ENCODE data around the gene SLC16A8.

Gene SLC16A8

GRCh38 chr22:38110863-38111852 is 27.2 kb upstream of the SLC16A8 start:
- Histone ChIP-seq H3K4me3 (ENCODE audit: low read length) (no peak overlapping the region), H3K36me3 (ENCODE audit: insufficient read depth, low read depth, low read length) (no peaks in the 10 kb centered on the region), H3K9ac (ENCODE audit: low read depth, low read length) (no peak overlapping the region), H3K4me1 (ENCODE audit: insufficient read depth, low read length) (no peaks in the 10 kb centered on the region), H3K27ac (ENCODE audit: low read length) (no peak overlapping the region), H3K27me3 (ENCODE audit: insufficient read depth, low read length) (peaks cover 4% of the 10 kb centered on the region), H3K9me3 (ENCODE audit: insufficient read depth, low read depth, low read length) (no peaks in the 10 kb centered on the region)

DNA sequence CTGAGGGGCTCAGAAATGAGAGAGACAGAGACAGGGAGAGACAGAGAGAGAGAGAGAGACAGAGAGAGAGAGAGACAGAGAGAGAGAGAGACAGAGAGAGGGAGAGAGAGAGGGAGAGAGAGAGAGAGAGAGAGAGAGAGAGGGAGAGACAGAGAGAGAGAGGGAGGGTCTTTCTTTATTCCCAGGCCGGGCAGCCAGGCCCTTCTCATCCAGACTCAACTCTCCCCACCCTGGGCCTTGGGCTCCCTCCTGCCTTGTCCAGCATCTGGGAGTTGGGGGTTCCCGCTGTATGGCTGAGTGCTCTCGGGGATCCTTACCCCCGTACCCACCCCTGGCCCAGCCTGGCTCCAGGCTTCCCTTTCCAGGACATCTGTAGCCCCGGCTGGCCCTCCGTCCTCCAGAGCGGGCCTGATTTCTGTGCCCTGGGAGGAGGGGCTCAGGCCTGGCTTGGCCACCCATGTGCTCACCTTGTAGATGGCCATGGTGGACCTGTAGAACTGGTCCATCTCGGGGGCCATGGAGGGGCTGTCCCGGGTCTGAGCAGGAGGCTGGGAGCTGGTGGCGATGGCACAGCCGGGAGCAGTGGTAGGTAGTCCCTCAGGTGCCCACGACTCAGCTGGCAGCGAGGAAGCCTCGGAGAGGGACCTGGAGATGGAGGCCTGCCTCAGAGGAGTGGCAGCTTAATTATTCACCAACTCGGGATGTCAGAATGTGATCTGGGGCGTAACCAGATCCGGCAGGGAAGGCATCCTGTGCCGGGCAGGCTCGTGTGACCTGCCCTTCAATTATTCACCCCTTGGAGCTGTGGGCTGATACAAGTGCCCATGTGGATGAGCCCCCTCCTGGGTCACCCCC is 26.3 kb upstream of the SLC16A8 start, which contains the start of gene BAIAP2L2:
Gene BAIAP2L2, minus strand, starts transcription at position 677 of the 855 bp plus-strand sequence. Its CDS starts 159 bp downstream, at position 518.
- Histone ChIP-seq H3K4me3 (ENCODE audit: low read length) (no peak within 1 kb of the TSS), H3K4me1 (ENCODE audit: insufficient read depth, low read length) (no peaks in the 10 kb centered on the region), H3K27ac (ENCODE audit: low read length) (no peak within 1 kb of the TSS), H3K9ac (ENCODE audit: low read depth, low read length) (no peak within 1 kb of the TSS), H3K36me3 (ENCODE audit: insufficient read depth, low read depth, low read length) (no peaks in the 10 kb centered on the region), H3K27me3 (ENCODE audit: insufficient read depth, low read length) (peaks cover 4% of the 10 kb centered on the region), H3K9me3 (ENCODE audit: insufficient read depth, low read depth, low read length) (no peaks in the 10 kb centered on the region)

- H3K4me3 ChIP-seq (ENCODE audit: low read length), result no peak overlapping the region
- no peaks in the 10 kb centered on the region for H3K36me3 ChIP-seq (ENCODE audit: insufficient read depth, low read depth, low read length)
- no peak overlapping the region for H3K9ac ChIP-seq (ENCODE audit: low read depth, low read length)
- no peaks in the 10 kb centered on the region for H3K4me1 ChIP-seq (ENCODE audit: insufficient read depth, low read length)
- H3K27me3 ChIP-seq (ENCODE audit: insufficient read depth, low read length), result peaks cover 4% of the 10 kb centered on the region
- no peaks in the 10 kb centered on the region for H3K9me3 ChIP-seq (ENCODE audit: insufficient read depth, low read depth, low read length)
- no peak overlapping the region for H3K27ac ChIP-seq (ENCODE audit: low read length)
These were observed 25.5 kb upstream of the SLC16A8 start for GRCh38 chr22:38109371-38110001.

DNA sequence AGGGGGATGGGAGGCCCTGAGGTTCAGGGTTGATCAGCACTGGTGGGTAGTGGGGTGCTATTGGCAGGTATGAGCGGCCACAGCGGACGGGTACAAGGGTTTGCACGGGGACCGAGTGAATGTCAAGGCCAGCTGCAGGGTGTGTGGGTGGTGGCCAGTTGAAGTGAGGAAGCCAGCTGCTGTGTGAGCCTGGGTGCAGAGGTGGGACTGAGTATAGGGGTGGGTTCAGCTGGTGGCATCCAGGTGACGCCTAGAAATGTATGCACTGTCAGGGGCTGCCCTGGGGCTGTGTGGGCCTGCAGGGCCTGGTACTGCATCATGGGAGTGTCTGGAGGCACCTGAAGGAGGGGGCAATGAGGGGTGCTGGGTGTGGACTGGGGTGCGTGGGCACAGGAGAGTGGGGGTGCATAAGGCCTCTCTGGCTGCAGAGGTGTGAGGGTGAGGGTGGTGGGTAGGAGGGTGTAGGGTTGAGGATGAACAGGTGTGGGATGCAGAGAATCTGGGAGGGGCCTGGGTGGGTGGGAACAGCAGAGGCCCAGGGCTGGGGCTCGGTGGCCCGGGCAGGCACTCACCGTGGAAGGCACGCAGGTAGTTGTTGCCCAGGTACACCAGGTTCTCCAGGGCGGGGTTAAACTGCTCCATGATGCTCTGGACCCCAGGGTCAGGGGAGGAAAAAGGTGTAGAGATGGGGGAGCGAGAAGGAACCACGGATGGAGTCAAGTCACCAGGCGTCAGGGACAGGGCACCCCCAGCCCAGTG is 24.8 kb upstream of the SLC16A8 start:
- no peak overlapping the region for H3K27ac ChIP-seq (ENCODE audit: low read length)
- H3K27me3 ChIP-seq (ENCODE audit: insufficient read depth, low read length), result peaks cover 4% of the 10 kb centered on the region
- H3K4me1 ChIP-seq (ENCODE audit: insufficient read depth, low read length), result no peaks in the 10 kb centered on the region
- H3K4me3 ChIP-seq (ENCODE audit: low read length), result no peak overlapping the region
- no peaks in the 10 kb centered on the region for H3K9me3 ChIP-seq (ENCODE audit: insufficient read depth, low read depth, low read length)
- H3K36me3 ChIP-seq (ENCODE audit: insufficient read depth, low read depth, low read length), result no peaks in the 10 kb centered on the region
- no peak overlapping the region for H3K9ac ChIP-seq (ENCODE audit: low read depth, low read length)

DNA sequence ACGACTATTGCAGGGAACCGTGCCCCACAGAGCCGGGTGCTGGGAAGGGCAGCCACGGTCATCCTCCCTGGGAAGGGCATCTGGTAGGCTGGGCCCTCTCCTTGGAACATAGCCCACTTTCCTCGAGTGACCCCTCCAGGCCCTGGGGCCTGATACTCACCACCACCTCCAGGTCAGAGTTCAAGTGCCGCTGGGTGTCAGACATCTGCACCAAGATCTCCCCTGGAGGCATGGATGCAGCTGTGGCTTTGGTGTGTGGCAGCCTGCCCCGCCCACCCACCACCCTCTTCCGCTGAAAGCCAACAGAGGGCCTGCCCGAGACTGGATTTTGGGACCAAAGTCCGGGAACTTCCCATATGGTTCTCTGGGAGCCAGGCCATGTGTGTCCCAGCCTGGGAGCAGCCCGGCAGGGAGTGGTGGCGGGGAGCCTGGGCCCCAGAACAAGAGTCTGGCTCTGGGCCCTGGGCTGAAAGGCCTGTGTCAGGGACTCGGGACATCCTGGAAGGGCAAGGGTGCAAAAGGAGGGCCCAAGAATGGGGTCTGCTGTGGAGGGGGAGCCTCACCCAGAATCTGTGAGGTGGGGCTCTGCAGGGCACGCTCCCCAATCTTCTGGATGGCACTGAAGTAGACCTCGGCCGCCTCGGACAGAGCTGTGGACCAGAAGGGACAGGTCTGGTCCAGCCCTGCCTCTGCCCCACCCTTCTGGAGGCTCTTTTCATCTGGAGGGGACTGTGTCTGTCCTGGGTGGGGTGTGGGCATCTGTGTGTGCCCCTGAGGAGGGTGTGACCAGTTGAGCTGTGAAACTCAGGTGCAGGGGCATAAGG is 23.9 kb upstream of the SLC16A8 start:
- Histone ChIP-seq H3K9ac (ENCODE audit: low read depth, low read length) (no peak overlapping the region), H3K9me3 (ENCODE audit: insufficient read depth, low read depth, low read length) (no peaks in the 10 kb centered on the region), H3K4me3 (ENCODE audit: low read length) (no peak overlapping the region), H3K27me3 (ENCODE audit: insufficient read depth, low read length) (peaks cover 4% of the 10 kb centered on the region), H3K4me1 (ENCODE audit: insufficient read depth, low read length) (no peaks in the 10 kb centered on the region), H3K27ac (ENCODE audit: low read length) (no peak overlapping the region), H3K36me3 (ENCODE audit: insufficient read depth, low read depth, low read length) (no peaks in the 10 kb centered on the region)

DNA sequence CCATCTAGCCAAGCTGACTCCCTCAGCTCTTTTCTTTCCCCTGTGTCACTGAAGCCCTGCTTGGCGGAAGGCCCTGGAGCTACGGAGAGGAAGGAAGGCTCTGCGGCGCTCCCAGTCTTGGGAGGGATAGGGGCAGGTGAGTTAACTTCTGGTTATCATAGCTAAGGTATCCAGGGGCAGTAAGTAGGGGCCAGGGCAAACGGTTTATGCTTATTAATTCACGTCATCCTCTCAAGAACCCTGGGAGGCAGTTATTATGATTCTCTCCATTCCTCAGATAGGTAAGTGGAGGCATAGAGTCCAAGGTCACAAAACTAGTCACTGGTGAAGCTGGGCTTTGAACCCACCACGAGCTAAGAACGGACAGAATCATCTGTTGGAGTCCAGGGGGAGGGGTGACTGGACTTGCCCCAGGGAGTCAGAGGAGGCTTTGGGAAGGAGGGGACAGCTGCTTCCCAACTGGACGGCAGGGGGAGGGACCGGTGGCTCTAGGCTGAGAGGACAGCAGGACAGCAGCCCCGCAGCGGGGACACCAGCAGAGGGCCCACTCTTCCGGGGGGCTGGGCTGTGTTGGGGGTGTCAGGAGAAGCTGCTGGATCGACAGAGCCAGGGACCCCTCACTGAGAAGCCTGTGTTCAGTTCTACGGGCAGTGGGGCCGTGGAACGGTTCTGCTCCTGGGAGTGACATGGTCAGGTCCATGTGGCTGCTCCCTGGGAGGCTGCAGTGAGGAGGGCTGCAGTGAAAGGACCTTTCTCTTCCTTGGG is 23.0 kb upstream of the SLC16A8 start:
- Histone ChIP-seq H3K4me1 (ENCODE audit: insufficient read depth, low read length) (no peaks in the 10 kb centered on the region), H3K27me3 (ENCODE audit: insufficient read depth, low read length) (peaks cover 4% of the 10 kb centered on the region), H3K27ac (ENCODE audit: low read length) (no peak overlapping the region)

GRCh38 chr22:38104084-38104483 is 20.1 kb upstream of the SLC16A8 start:
- Histone ChIP-seq H3K36me3 (ENCODE audit: insufficient read depth, low read depth, low read length) (no peaks in the 10 kb centered on the region), H3K27ac (ENCODE audit: low read length) (no peak overlapping the region), H3K27me3 (ENCODE audit: insufficient read depth, low read length) (no peaks in the 10 kb centered on the region), H3K4me3 (ENCODE audit: low read length) (no peak overlapping the region), H3K4me1 (ENCODE audit: insufficient read depth, low read length) (no peaks in the 10 kb centered on the region), H3K9ac (ENCODE audit: low read depth, low read length) (no peak overlapping the region), H3K9me3 (ENCODE audit: insufficient read depth, low read depth, low read length) (no peaks in the 10 kb centered on the region)

More for the DNA sequence above, 23.0 kb upstream of the SLC16A8 start:
- Histone ChIP-seq H3K9ac (ENCODE audit: low read depth, low read length) (no peak overlapping the region), H3K9me3 (ENCODE audit: insufficient read depth, low read depth, low read length) (no peaks in the 10 kb centered on the region), H3K36me3 (ENCODE audit: insufficient read depth, low read depth, low read length) (no peaks in the 10 kb centered on the region), H3K4me3 (ENCODE audit: low read length) (no peak overlapping the region)

DNA sequence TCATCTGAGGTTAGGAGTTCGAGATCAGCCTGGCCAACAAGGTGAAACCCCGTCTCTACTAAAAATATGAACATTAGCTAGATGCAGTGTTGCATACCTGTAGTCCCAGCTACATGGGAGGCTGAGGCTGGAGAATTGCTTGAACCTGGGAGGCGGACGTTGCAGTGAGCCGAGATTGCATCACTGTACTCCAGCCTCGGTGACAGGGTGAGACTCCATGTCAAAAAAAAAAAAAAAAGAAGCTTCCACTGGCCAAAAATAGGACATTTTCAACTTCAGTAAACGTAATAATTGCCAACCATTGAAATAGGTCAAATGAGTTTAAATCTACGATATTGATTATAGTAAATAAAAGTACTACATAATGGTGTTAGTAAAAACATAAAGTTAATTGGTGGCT is 19.7 kb upstream of the SLC16A8 start:
- no peaks in the 10 kb centered on the region for H3K4me1 ChIP-seq (ENCODE audit: insufficient read depth, low read length)
- H3K4me3 ChIP-seq (ENCODE audit: low read length), result no peak overlapping the region
- H3K27ac ChIP-seq (ENCODE audit: low read length), result no peak overlapping the region
- no peaks in the 10 kb centered on the region for H3K9me3 ChIP-seq (ENCODE audit: insufficient read depth, low read depth, low read length)
- no peak overlapping the region for H3K9ac ChIP-seq (ENCODE audit: low read depth, low read length)
- H3K36me3 ChIP-seq (ENCODE audit: insufficient read depth, low read depth, low read length), result no peaks in the 10 kb centered on the region
- no peaks in the 10 kb centered on the region for H3K27me3 ChIP-seq (ENCODE audit: insufficient read depth, low read length)

DNA sequence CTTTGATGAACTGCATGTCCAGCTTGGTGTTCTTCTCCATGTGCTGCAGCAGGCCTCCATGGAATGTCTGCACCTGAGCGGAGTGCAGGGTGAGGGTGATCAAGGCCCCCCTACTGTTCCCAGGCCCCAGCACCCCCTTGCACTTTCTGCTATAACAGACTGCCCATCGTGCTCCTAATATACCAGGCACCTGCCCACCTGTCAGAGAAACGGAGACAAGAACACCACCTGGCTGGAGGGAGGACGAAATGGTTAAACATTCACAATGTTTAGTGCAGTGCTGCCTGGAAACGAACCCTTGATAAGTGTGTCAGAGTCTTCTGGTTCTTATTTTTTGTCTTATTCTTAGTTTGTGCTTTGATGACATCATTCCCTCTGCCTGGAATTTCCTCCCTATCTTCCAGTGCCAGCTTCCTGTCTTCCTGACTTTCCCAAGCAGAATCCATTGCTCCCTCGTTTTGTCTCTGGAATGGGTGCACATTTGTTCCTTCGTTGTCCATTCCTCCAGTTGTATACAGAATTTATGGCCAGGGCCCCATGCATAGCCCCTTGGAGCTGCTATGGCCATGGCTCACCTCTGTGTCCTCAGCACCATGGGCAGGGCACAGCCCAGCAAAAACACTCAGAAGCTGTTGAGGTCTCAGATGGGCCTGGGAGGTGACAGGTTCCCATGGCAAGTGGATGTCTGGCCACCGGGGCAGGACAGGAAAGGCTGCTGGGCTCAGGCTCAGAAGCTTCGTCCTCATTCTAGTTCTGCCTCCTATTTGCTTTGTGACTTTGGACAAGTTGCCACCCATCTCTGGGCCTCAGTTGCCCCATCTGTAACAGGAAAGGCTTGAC is 14.6 kb upstream of the SLC16A8 start:
- no peaks in the 10 kb centered on the region for H3K36me3 ChIP-seq (ENCODE audit: insufficient read depth, low read depth, low read length)
- H3K27me3 ChIP-seq (ENCODE audit: insufficient read depth, low read length), result no peaks in the 10 kb centered on the region
- no peaks in the 10 kb centered on the region for H3K9me3 ChIP-seq (ENCODE audit: insufficient read depth, low read depth, low read length)
- no peaks in the 10 kb centered on the region; the same call in 1 of the 2 replicates for H3K4me1 ChIP-seq (ENCODE audit: insufficient read depth, low read length)
- H3K4me3 ChIP-seq (ENCODE audit: low read length), result no peak overlapping the region; the same call in 1 of the 2 replicates
- no peak overlapping the region for H3K9ac ChIP-seq (ENCODE audit: low read depth, low read length)
- H3K27ac ChIP-seq (ENCODE audit: low read length), result no peak overlapping the region

Data from iPS-20b (cell line).